GM06990 (cell line): ENCODE data around the gene SETD3.

ENCODE experiments used
- DNase-seq: peaks from one replicate; pipeline ENCODE4 v3.0.0-alpha.2; 2011; ENCODE audit not compliant: insufficient read length; ENCODE audit errors: extremely low read depth
- H3K27me3 ChIP-seq: replicated peaks from 2 replicates; pipeline ENCODE4 v1.6.0; 2011; ENCODE audit warnings: low read length; ENCODE audit not compliant: control insufficient read depth, insufficient read depth
- H3K36me3 ChIP-seq: 2 replicates; pipeline ENCODE4 v1.5.1; 2011; ENCODE audit warnings: low read length; ENCODE audit not compliant: control insufficient read depth, insufficient read depth
- H3K4me3 ChIP-seq: replicated peaks from 2 replicates; pipeline ENCODE4 v1.5.1; 2011; ENCODE audit warnings: low read depth, mild to moderate bottlenecking, control low read depth, low read length
- CTCF ChIP-seq: IDR thresholded peaks from 2 replicates; pipeline ENCODE4 v1.5.1; 2011; ENCODE audit warnings: low read length, control low read depth, mild to moderate bottlenecking, inconsistent platforms; ENCODE audit not compliant: insufficient read depth, poor library complexity, severe bottlenecking

SETD3 gene

GRCh38 chr14:99522025-99522401, 41.4 kb upstream of the SETD3 start:
- Histone ChIP-seq H3K36me3 (no peaks in the 10 kb centered on the region), H3K4me3 (no peak overlapping the region), H3K27me3 (no peaks in the 10 kb centered on the region)
- no peak for TF ChIP-seq CTCF
- DNase-seq: no peak

GRCh38 chr14:99521176-99522024, 40.7 kb upstream of the SETD3 start:
- Histone ChIP-seq H3K4me3 (no peak overlapping the region), H3K27me3 (no peaks in the 10 kb centered on the region), H3K36me3 (no peaks in the 10 kb centered on the region)
- no peak for DNase-seq
- TF ChIP-seq CTCF: no peak

- DNase-seq: no peak
- H3K4me3 ChIP-seq: no peak overlapping the region
- no peaks in the 10 kb centered on the region for H3K36me3 ChIP-seq
- no peak for TF ChIP-seq CTCF
- H3K27me3 ChIP-seq: no peaks in the 10 kb centered on the region
Observed at GRCh38 chr14:99520571-99521081, 40.0 kb upstream of the SETD3 start.

GRCh38 chr14:99519931-99520421, 39.3 kb upstream of the SETD3 start:
- DNase-seq: no peak
- no peak for TF ChIP-seq CTCF
- no peaks in the 10 kb centered on the region for H3K36me3 ChIP-seq
- no peak overlapping the region for H3K4me3 ChIP-seq
- no peaks in the 10 kb centered on the region for H3K27me3 ChIP-seq

GRCh38 chr14:99519347-99519881, 38.8 kb upstream of the SETD3 start:
- no peak overlapping the region for H3K4me3 ChIP-seq
- TF ChIP-seq CTCF: no peak
- no peaks in the 10 kb centered on the region for H3K27me3 ChIP-seq
- DNase-seq: no peak
- H3K36me3 ChIP-seq: no peaks in the 10 kb centered on the region
